ENCODE results near the gene GEMIN5.

DNA sequence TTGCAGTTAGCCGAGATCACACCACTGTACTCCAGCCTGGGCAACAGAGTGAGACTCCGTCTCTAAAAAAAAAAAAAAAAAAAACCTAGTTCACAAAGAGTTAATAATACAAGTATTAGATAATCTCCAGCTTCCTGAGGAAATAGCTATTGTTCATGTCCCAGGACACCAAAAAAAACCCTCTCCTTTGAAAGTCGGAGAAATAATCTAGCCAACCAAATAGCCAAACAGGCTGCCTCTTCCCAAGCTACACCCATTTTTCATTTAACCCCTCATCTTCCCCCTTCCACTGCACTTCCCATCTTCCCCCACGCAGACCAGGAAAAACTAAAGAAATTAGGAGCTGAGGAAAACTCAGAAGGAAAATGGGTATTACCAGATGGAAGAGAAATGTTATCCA lies 56.0 kb downstream of the GEMIN5 start:
- TF ChIP-seq GATA3 (IDR thresholded peaks at IDR 0.05; ENCODE audit: low read depth, low read length) (no peak), GATA2 (IDR thresholded peaks at IDR 0.05; ENCODE audit: low read depth, low read length) (no peak)

Data from SH-SY5Y (cell line).